ENCODE results near the gene PASK.

- TF ChIP-seq CTCF (IDR thresholded peaks at IDR 0.05) (no peak), POLR2A (IDR thresholded peaks at IDR 0.05) (no peak)
Measured at GRCh38 chr2:241103176-241103595, 46.1 kb downstream of the PASK start.
